Measurements from ENCODE around the gene WSCD2.

Gene WSCD2

GRCh38 chr12:108266131-108266530 is 137.0 kb downstream of the WSCD2 start:
- H3K27me3 Mint-ChIP-seq, result peaks cover 3% of the 10 kb centered on the region
- H3K9me3 Mint-ChIP-seq, result no peaks in the 10 kb centered on the region
- no peak for DNase-seq
- CTCF ChIA-PET, result interaction anchor here (0.9 kb wide), 1 partner anchor 27 kb away, joined by 3 read pairs; no protein-coding TSS in a partner anchor
- H3K36me3 Mint-ChIP-seq, result no peaks in the 10 kb centered on the region
- no peak overlapping the region for H3K4me3 Mint-ChIP-seq
- H3K4me1 Mint-ChIP-seq, result no peaks in the 10 kb centered on the region
- H3K27ac Mint-ChIP-seq, result no peak overlapping the region

- no peak for DNase-seq
- Mint-ChIP-seq H3K27ac (no peak overlapping the region), H3K9me3 (no peaks in the 10 kb centered on the region), H3K4me1 (no peaks in the 10 kb centered on the region), H3K36me3 (no peaks in the 10 kb centered on the region), H3K4me3 (no peak overlapping the region), H3K27me3 (peaks cover 3% of the 10 kb centered on the region)
- CTCF ChIA-PET, result no interaction called here
Measured at GRCh38 chr12:108267450-108267849, 138.4 kb downstream of the WSCD2 start.

GRCh38 chr12:108268397-108268796 is 139.3 kb downstream of the WSCD2 start:
- no peaks in the 10 kb centered on the region for H3K36me3 Mint-ChIP-seq
- no peaks in the 10 kb centered on the region for H3K4me1 Mint-ChIP-seq
- no peak overlapping the region for H3K27ac Mint-ChIP-seq
- H3K27me3 Mint-ChIP-seq, result peaks cover 3% of the 10 kb centered on the region
- CTCF ChIA-PET, result no interaction called here
- no peak overlapping the region for H3K4me3 Mint-ChIP-seq
- no peaks in the 10 kb centered on the region for H3K9me3 Mint-ChIP-seq
- DNase-seq, result no peak

- H3K27ac Mint-ChIP-seq, result no peak overlapping the region
- no peaks in the 10 kb centered on the region for H3K9me3 Mint-ChIP-seq
- no peak for DNase-seq
- H3K27me3 Mint-ChIP-seq, result peaks cover 3% of the 10 kb centered on the region
- no peaks in the 10 kb centered on the region for H3K4me1 Mint-ChIP-seq
- no peak overlapping the region for H3K4me3 Mint-ChIP-seq
- CTCF ChIA-PET, result no interaction called here
- no peaks in the 10 kb centered on the region for H3K36me3 Mint-ChIP-seq
Measured at GRCh38 chr12:108269224-108269623, 140.1 kb downstream of the WSCD2 start.

- CTCF ChIA-PET, result no interaction called here
- no peak overlapping the region for H3K27ac Mint-ChIP-seq
- H3K27me3 Mint-ChIP-seq, result peaks cover 3% of the 10 kb centered on the region
- H3K4me3 Mint-ChIP-seq, result no peak overlapping the region
- H3K9me3 Mint-ChIP-seq, result no peaks in the 10 kb centered on the region
- no peaks in the 10 kb centered on the region for H3K4me1 Mint-ChIP-seq
- H3K36me3 Mint-ChIP-seq, result no peaks in the 10 kb centered on the region
- DNase-seq, result no peak
Measured at GRCh38 chr12:108270035-108270848, 141.2 kb downstream of the WSCD2 start.

- Mint-ChIP-seq H3K9me3 (no peaks in the 10 kb centered on the region), H3K4me3 (no peak overlapping the region), H3K4me1 (no peaks in the 10 kb centered on the region), H3K27me3 (peaks cover 3% of the 10 kb centered on the region), H3K36me3 (no peaks in the 10 kb centered on the region), H3K27ac (no peak overlapping the region)
- no peak for DNase-seq
- CTCF ChIA-PET, result no interaction called here
Measured at GRCh38 chr12:108270849-108271143, 141.7 kb downstream of the WSCD2 start.

GRCh38 chr12:108271951-108272872 is 143.1 kb downstream of the WSCD2 start:
- Mint-ChIP-seq H3K27ac (no peak overlapping the region), H3K4me3 (no peak overlapping the region), H3K27me3 (peaks cover 3% of the 10 kb centered on the region), H3K9me3 (no peaks in the 10 kb centered on the region), H3K4me1 (no peaks in the 10 kb centered on the region), H3K36me3 (no peaks in the 10 kb centered on the region)
- CTCF ChIA-PET, result no interaction called here
- DNase-seq, result no peak

GRCh38 chr12:108273217-108273616 is 144.1 kb downstream of the WSCD2 start:
- no peak overlapping the region for H3K4me3 Mint-ChIP-seq
- peaks cover 7% of the 10 kb centered on the region for H3K27me3 Mint-ChIP-seq
- no peaks in the 10 kb centered on the region for H3K9me3 Mint-ChIP-seq
- DNase-seq, result no peak
- no peaks in the 10 kb centered on the region for H3K36me3 Mint-ChIP-seq
- peaks cover 2% of the 10 kb centered on the region for H3K4me1 Mint-ChIP-seq
- no peak overlapping the region for H3K27ac Mint-ChIP-seq
- CTCF ChIA-PET, result no interaction called here

GRCh38 chr12:108277613-108278012 is 148.5 kb downstream of the WSCD2 start:
- Mint-ChIP-seq H3K9me3 (no peaks in the 10 kb centered on the region), H3K27me3 (peaks cover 26% of the 10 kb centered on the region), H3K4me3 (no peak overlapping the region), H3K4me1 (peaks cover 7% of the 10 kb centered on the region), H3K36me3 (no peaks in the 10 kb centered on the region), H3K27ac (no peak overlapping the region)
- no peak for DNase-seq
- CTCF ChIA-PET, result no interaction called here

- no peak for DNase-seq
- H3K4me3 Mint-ChIP-seq, result no peak overlapping the region
- peaks cover 34% of the 10 kb centered on the region for H3K27me3 Mint-ChIP-seq
- H3K9me3 Mint-ChIP-seq, result no peaks in the 10 kb centered on the region
- no peak overlapping the region for H3K27ac Mint-ChIP-seq
- CTCF ChIA-PET, result no interaction called here
- no peaks in the 10 kb centered on the region for H3K36me3 Mint-ChIP-seq
- H3K4me1 Mint-ChIP-seq, result peaks cover 18% of the 10 kb centered on the region
Measured at GRCh38 chr12:108282160-108282559, 153.1 kb downstream of the WSCD2 start.

- peaks cover 18% of the 10 kb centered on the region for H3K4me1 Mint-ChIP-seq
- no peak overlapping the region for H3K4me3 Mint-ChIP-seq
- H3K27me3 Mint-ChIP-seq, result peaks cover 32% of the 10 kb centered on the region
- no peak for DNase-seq
- no peak overlapping the region for H3K27ac Mint-ChIP-seq
- CTCF ChIA-PET, result no interaction called here
- no peaks in the 10 kb centered on the region for H3K9me3 Mint-ChIP-seq
- H3K36me3 Mint-ChIP-seq, result no peaks in the 10 kb centered on the region
Measured at GRCh38 chr12:108282676-108283075, 153.6 kb downstream of the WSCD2 start.

- Mint-ChIP-seq H3K4me3 (no peak overlapping the region), H3K36me3 (no peaks in the 10 kb centered on the region), H3K27ac (no peak overlapping the region), H3K4me1 (peaks cover 16% of the 10 kb centered on the region), H3K9me3 (no peaks in the 10 kb centered on the region), H3K27me3 (peaks cover 37% of the 10 kb centered on the region)
- CTCF ChIA-PET, result no interaction called here
- no peak for DNase-seq
Measured at GRCh38 chr12:108284163-108284562, 155.1 kb downstream of the WSCD2 start.

GRCh38 chr12:108285016-108285415 is 155.9 kb downstream of the WSCD2 start:
- Mint-ChIP-seq H3K27ac (no peak overlapping the region), H3K36me3 (no peaks in the 10 kb centered on the region), H3K27me3 (peaks cover 33% of the 10 kb centered on the region), H3K4me3 (no peak overlapping the region), H3K9me3 (no peaks in the 10 kb centered on the region), H3K4me1 (peaks cover 16% of the 10 kb centered on the region)
- CTCF ChIA-PET, result no interaction called here
- no peak for DNase-seq

- Mint-ChIP-seq H3K27me3 (peaks cover 25% of the 10 kb centered on the region), H3K4me3 (no peak overlapping the region), H3K9me3 (no peaks in the 10 kb centered on the region), H3K27ac (no peak overlapping the region), H3K36me3 (no peaks in the 10 kb centered on the region), H3K4me1 (peaks cover 15% of the 10 kb centered on the region)
- no peak for DNase-seq
- CTCF ChIA-PET, result no interaction called here
Measured at GRCh38 chr12:108287227-108287626, 158.1 kb downstream of the WSCD2 start.
